IMR-90 (cell line): ENCODE results near the gene FAM124B. TPM values are rescaled to one million over a fixed set of nuclear protein-coding genes. Genes with fewer than 3 reads are reported as not detected.

ENCODE experiments used
- ATAC-seq: fragments of 200-7000 bp; cut with Tn5 transposase; 2 replicates; pipeline ENCODE4 v1.9.1; 2020; ENCODE audit warnings: low read depth, mild to moderate bottlenecking, moderate library complexity
- BruUV-seq: library from RNA; stranded (reverse); fragments of 400-500 nt; replicated peaks from 2 replicates; lab custom pipeline; 2021; lab: Mats Ljungman, UMichigan
- CTCF ChIA-PET: fragments of 300-600 bp; formaldehyde crosslinking; extraction: SDS; loops from one replicate; lab custom pipeline; 2021; ENCODE audit warnings: antibody characterized with exemption; lab: Yijun Ruan, JAX
- POLR2A ChIA-PET: fragments of 300-600 bp; sonication (Branson Sonifier 250); formaldehyde crosslinking; loops from one replicate; lab custom pipeline; 2022; ENCODE audit warnings: antibody characterized with exemption; ENCODE audit not compliant: unreplicated experiment; lab: Charles Lee
- DNase-seq: peaks from one replicate; pipeline ENCODE4 v3.0.0; 2013
- H2AFZ ChIP-seq: replicated peaks from 2 replicates; pipeline ENCODE3; 2013; ENCODE audit warnings: low read length, mild to moderate bottlenecking; ENCODE audit not compliant: poor library complexity
- H2AK5ac ChIP-seq: 2 replicates; pipeline ENCODE4 v1.6.1; 2013; ENCODE audit warnings: low read depth, low read length, inconsistent platforms
- H2AK9ac ChIP-seq: replicated peaks from 2 replicates; pipeline ENCODE3; 2013; ENCODE audit warnings: mild to moderate bottlenecking, low read depth, low read length, moderate library complexity; ENCODE audit not compliant: poor library complexity
- H2BK120ac ChIP-seq: 2 replicates; pipeline ENCODE4 v1.6.1; 2013; ENCODE audit warnings: low read depth, low read length, inconsistent platforms
- H2BK15ac ChIP-seq: 3 replicates; pipeline ENCODE4 v1.6.1; 2013; ENCODE audit warnings: low read depth, low read length, inconsistent platforms
- H2BK20ac ChIP-seq: 2 replicates; pipeline ENCODE4 v1.6.1; 2013; ENCODE audit warnings: low read depth, mild to moderate bottlenecking, inconsistent platforms, low read length, moderate library complexity
- H2BK5ac ChIP-seq: 2 replicates; pipeline ENCODE4 v1.6.1; 2013; ENCODE audit warnings: mild to moderate bottlenecking, low read depth, low read length, inconsistent platforms; ENCODE audit not compliant: poor library complexity, severe bottlenecking
- H3K14ac ChIP-seq: replicated peaks from 2 replicates; pipeline ENCODE4 v1.6.1; 2013; ENCODE audit warnings: low read depth, low read length, inconsistent platforms
- H3K18ac ChIP-seq: 2 replicates; pipeline ENCODE4 v1.6.1; 2013; ENCODE audit warnings: low read depth, low read length, control low read depth
- H3K23ac ChIP-seq: 2 replicates; pipeline ENCODE4 v1.6.1; 2013; ENCODE audit warnings: low read depth, low read length, inconsistent platforms
- H3K27ac ChIP-seq: 2 replicates; pipeline ENCODE4 v1.5.1; 2013; ENCODE audit warnings: mild to moderate bottlenecking, control low read depth, low read length; ENCODE audit not compliant: insufficient read depth
- H3K27me3 ChIP-seq: 2 replicates; pipeline ENCODE4 v1.6.1; 2013; ENCODE audit warnings: low read length; ENCODE audit not compliant: control insufficient read depth, insufficient read depth
- H3K36me3 ChIP-seq: 2 replicates; pipeline ENCODE4 v1.6.1; 2013; ENCODE audit warnings: low read length, mixed read lengths; ENCODE audit not compliant: control insufficient read depth, insufficient read depth
- H3K4ac ChIP-seq: 2 replicates; pipeline ENCODE4 v1.6.1; 2013; ENCODE audit warnings: low read depth, low read length, inconsistent platforms
- H3K4me1 ChIP-seq: 2 replicates; pipeline ENCODE4 v1.6.1; 2013; ENCODE audit warnings: low read length, mixed read lengths; ENCODE audit not compliant: control insufficient read depth, insufficient read depth
- H3K4me2 ChIP-seq: 2 replicates; pipeline ENCODE4 v1.6.1; 2013; ENCODE audit warnings: low read depth, mild to moderate bottlenecking, control low read depth, low read length, moderate library complexity
- H3K4me3 ChIP-seq: 2 replicates; pipeline ENCODE4 v1.5.1; 2013; ENCODE audit warnings: low read depth, mild to moderate bottlenecking, control low read depth, low read length, moderate library complexity; ENCODE audit not compliant: insufficient read depth
- H3K56ac ChIP-seq: 2 replicates; pipeline ENCODE4 v1.6.1; 2013; ENCODE audit warnings: low read length, inconsistent platforms; ENCODE audit not compliant: insufficient read depth; ENCODE audit errors: extremely low read depth
- H3K79me1 ChIP-seq, 2 experiments: 2 replicates each; pipeline ENCODE4 v1.6.1; 2013; ENCODE audit warnings: low read length in 2 of 2, inconsistent platforms in 1 of 2, low read depth in 1 of 2
- H3K9ac ChIP-seq: 2 replicates; pipeline ENCODE4 v1.6.1; 2013; ENCODE audit warnings: low read depth, low read length, control low read depth
- H3K9me1 ChIP-seq: 2 replicates; pipeline ENCODE4 v1.6.1; 2013; ENCODE audit warnings: low read length, inconsistent platforms; ENCODE audit not compliant: insufficient read depth
- H3K9me3 ChIP-seq: 2 replicates; pipeline ENCODE4 v1.6.1; 2013; ENCODE audit warnings: low read length; ENCODE audit not compliant: control insufficient read depth, insufficient read depth
- H4K20me1 ChIP-seq: 2 replicates; pipeline ENCODE4 v1.6.1; 2013; ENCODE audit warnings: low read length, inconsistent platforms; ENCODE audit not compliant: insufficient read depth
- H4K5ac ChIP-seq: 2 replicates; pipeline ENCODE4 v1.6.1; 2013; ENCODE audit warnings: mild to moderate bottlenecking, low read depth, low read length, control low read depth
- H4K8ac ChIP-seq, 2 experiments: 2 replicates each; pipeline ENCODE4 v1.6.1; 2013; ENCODE audit warnings: low read depth in 2 of 2, low read length in 2 of 2, control low read depth in 1 of 2, inconsistent platforms in 1 of 2
- H4K91ac ChIP-seq: 2 replicates; pipeline ENCODE4 v1.6.1; 2013; ENCODE audit warnings: low read depth, low read length, inconsistent platforms; ENCODE audit not compliant: insufficient read depth
- BHLHE40 ChIP-seq: fragments of 150-350 bp; IDR thresholded peaks from 2 replicates; pipeline ENCODE4 v1.6.1; 2016; ENCODE audit warnings: mild to moderate bottlenecking, low read depth, low read length
- CEBPB ChIP-seq: IDR thresholded peaks from 2 replicates; pipeline ENCODE4 v1.6.1; 2012; ENCODE audit warnings: low read depth, low read length, improper control_type of control experiment
- CTCF ChIP-seq: conservative IDR thresholded peaks from 2 replicates; pipeline ENCODE4 v1.5.1; 2012; ENCODE audit warnings: mild to moderate bottlenecking, low read depth, low read length, improper control_type of control experiment
- MAFK ChIP-seq: IDR thresholded peaks from 2 replicates; pipeline ENCODE4 v1.6.1; 2012; ENCODE audit warnings: low read depth, low read length, improper control_type of control experiment
- MAZ ChIP-seq: IDR thresholded peaks from 2 replicates; pipeline ENCODE4 v1.6.1; 2012; ENCODE audit warnings: low read depth, mild to moderate bottlenecking, low read length, improper control_type of control experiment, moderate library complexity, borderline replicate concordance
- MXI1 ChIP-seq: IDR thresholded peaks from 2 replicates; pipeline ENCODE4 v1.6.1; 2012; ENCODE audit warnings: low read depth, mild to moderate bottlenecking, low read length, moderate library complexity, borderline replicate concordance
- POLR2A ChIP-seq: IDR thresholded peaks from 2 replicates; pipeline ENCODE4 v1.6.1; 2012; ENCODE audit warnings: mild to moderate bottlenecking, low read depth, low read length
- RAD21 ChIP-seq: IDR thresholded peaks from 2 replicates; pipeline ENCODE4 v1.6.1; 2012; ENCODE audit warnings: low read length, improper control_type of control experiment
- RCOR1 ChIP-seq: IDR thresholded peaks from 2 replicates; pipeline ENCODE4 v1.6.1; 2012; ENCODE audit warnings: mild to moderate bottlenecking, low read length, improper control_type of control experiment; ENCODE audit not compliant: insufficient replicate concordance
- RFX5 ChIP-seq: IDR thresholded peaks from 2 replicates; pipeline ENCODE4 v1.8.0; 2012; ENCODE audit warnings: low read depth, mild to moderate bottlenecking, low read length, moderate library complexity
- SMC3 ChIP-seq: fragments of 150-350 bp; IDR thresholded peaks from 2 replicates; pipeline ENCODE4 v1.6.1; 2016; ENCODE audit warnings: low read depth, mild to moderate bottlenecking, antibody characterized with exemption, low read length, moderate library complexity
- USF2 ChIP-seq: fragments of 150-350 bp; IDR thresholded peaks from 2 replicates; pipeline ENCODE4 v1.6.1; 2017; ENCODE audit warnings: mild to moderate bottlenecking, antibody characterized with exemption, low read length, low read depth
- WGBS, 2 experiments: methylation state at CpG; one replicate each; pipeline versions ENCODE4 v1.1.5 to v1.1.7; 2013; ENCODE audit warnings: missing lambda C conversion rate in 2 of 2; ENCODE audit not compliant: insufficient read length in 1 of 2; ENCODE audit errors: extremely low coverage in 2 of 2; 5-methylcytosine and 5-hydroxymethylcytosine counted together
- dilution Hi-C: fragments of 300-500 bp; cut with HindIII; formaldehyde crosslinking; loops from one replicate; pipeline ENCODE4 v1.14.3; 2018; ENCODE audit warnings: low sequenced_read_pairs; ENCODE audit not compliant: unreplicated experiment
- in situ Hi-C: fragments of 300-500 bp; cut with MboI; formaldehyde crosslinking; loops from 3 replicates; pipeline ENCODE4 v1.14.3; 2019; ENCODE audit warnings: low sequenced_read_pairs, inconsistent platforms, mixed read lengths
- intact Hi-C: fragments of 100-400 bp; cut with micrococcal nuclease; formaldehyde crosslinking; loops from 2 replicates; pipeline ENCODE4 v1.10.0; 2022
- polyA plus RNA-seq, 3 experiments: library from polyadenylated mRNA; depleted of rRNA; stranded (reverse); fragments of >200 nt; gene quantifications; 2 replicates each; pipeline ENCODE4 v1.2.3, GENCODE V29; 2012; ENCODE audit warnings: low replicate concordance in 1 of 3
- total RNA-seq: library from RNA; depleted of rRNA; stranded (reverse); fragments of >200 nt; gene quantifications from 2 replicates; pipeline ENCODE4 v1.2.3, GENCODE V29; 2012

The FAM124B gene
- total and polyA plus RNA-seq, 2 of the 4 experiments (the other 2 are of a cell fraction): not detected

GRCh38 chr2:224427471-224427870 lies 25.6 kb upstream of the FAM124B start:
- WGBS, 2 experiments: no CpG with 5 or more reads among the region's 4 CpGs
- Histone ChIP-seq H3K27ac (no peak overlapping the region), H4K20me1 (no peaks in the 10 kb centered on the region), H4K91ac (no peak overlapping the region), H3K4me1 (no peaks in the 10 kb centered on the region), H3K18ac (no peak overlapping the region), H3K36me3 (no peaks in the 10 kb centered on the region), H3K4ac (no peak overlapping the region), H3K23ac (no peak overlapping the region), H2AK9ac (no peak overlapping the region), H4K8ac (no peak overlapping the region), H3K4me2 (no peak overlapping the region), H4K5ac (no peak overlapping the region), H2BK5ac (no peak overlapping the region), H2BK15ac (no peak overlapping the region), H3K9me1 (no peaks in the 10 kb centered on the region), H3K9me3 (no peaks in the 10 kb centered on the region), H3K79me1 (no peaks in the 10 kb centered on the region), H3K27me3 (peaks cover 5% of the 10 kb centered on the region), H3K9ac (no peak overlapping the region), H3K14ac (no peak overlapping the region), H2AFZ (no peak overlapping the region), H2BK20ac (no peak overlapping the region), H2AK5ac (no peak overlapping the region), H2BK120ac (no peak overlapping the region), H3K56ac (no peak overlapping the region), H3K4me3 (no peak overlapping the region)
- ATAC-seq: no peak
- dilution Hi-C loops (no loop called here), intact Hi-C loops (no loop called here), in situ Hi-C loops (no loop called here)
- no peak for DNase-seq
- ChIA-PET POLR2A (no interaction called here), CTCF (no interaction called here)
- TF ChIP-seq USF2: no peak
- no peak for TF ChIP-seq CEBPB
- TF ChIP-seq RAD21: no peak
- TF ChIP-seq POLR2A: no peak
- no peak for TF ChIP-seq RFX5
- no peak for TF ChIP-seq MXI1
- TF ChIP-seq MAFK: no peak
- TF ChIP-seq BHLHE40: no peak
- TF ChIP-seq CTCF: no peak
- no peak for TF ChIP-seq MAZ
- TF ChIP-seq SMC3: no peak
- TF ChIP-seq RCOR1: no peak
- no TSS peak for BruUV-seq
